ENCODE results near the gene DHCR24. TPM values are rescaled to one million over a fixed set of nuclear protein-coding genes. Genes with fewer than 3 reads are reported as not detected.

The DHCR24 gene
- total and polyA plus RNA-seq, 7 donors, result 4.4 to 194 (median 12.6) TPM

GRCh38 chr1:54850737-54851136, 36.3 kb downstream of the DHCR24 start:
- no peaks in the 10 kb centered on the region for H3K4me1 ChIP-seq
- no peak for DNase-seq
- TF ChIP-seq POLR2AphosphoS5 (IDR thresholded peaks at IDR 0.05) (peak in 1 of 4 donors; percentile 52), CTCF (IDR thresholded peaks at IDR 0.05) (no peak)
- 89 to 90% methylated on average over 9 of the region's 9 CpGs for WGBS, 2 donors
- intact Hi-C loops (cut with DNase I), result no loop called here
- H3K27ac ChIP-seq, result peak overlapping the region in 1 of 4 donors; percentile 66
- H3K9me3 ChIP-seq, result no peaks in the 10 kb centered on the region
- H3K27me3 ChIP-seq, result no peaks in the 10 kb centered on the region
- H3K4me3 ChIP-seq, result no peak overlapping the region
- H3K36me3 ChIP-seq, result peaks cover 0 to 7% (median 0%) of the 10 kb centered on the region in 4 donors

GRCh38 chr1:54850069-54850730, 36.8 kb downstream of the DHCR24 start:
- no peak for DNase-seq
- no peak for TF ChIP-seq CTCF (IDR thresholded peaks at IDR 0.05)
- no peak for TF ChIP-seq POLR2AphosphoS5 (IDR thresholded peaks at IDR 0.05)
- no peak for TF ChIP-seq POLR2A (IDR thresholded peaks at IDR 0.05)
- no peak for TF ChIP-seq EP300 (IDR thresholded peaks at IDR 0.05)
- Histone ChIP-seq H3K4me3 (no peak overlapping the region), H3K36me3 (peaks cover 0 to 7% (median 0%) of the 10 kb centered on the region in 4 donors), H3K9me3 (no peaks in the 10 kb centered on the region), H3K4me1 (no peaks in the 10 kb centered on the region), H3K27me3 (no peaks in the 10 kb centered on the region), H3K27ac (peak overlapping the region in 1 of 4 donors; percentile 42)
- intact Hi-C loops (cut with DNase I), result no loop called here
- 77 to 84% methylated on average over 5 of the region's 5 CpGs for WGBS, 2 donors

GRCh38 chr1:54849219-54850068, 37.6 kb downstream of the DHCR24 start:
- 93 to 97% methylated on average over 6 of the region's 6 CpGs for WGBS, 2 donors
- Histone ChIP-seq H3K36me3 (peaks cover 0 to 7% (median 0%) of the 10 kb centered on the region in 4 donors), H3K27me3 (no peaks in the 10 kb centered on the region), H3K9me3 (no peaks in the 10 kb centered on the region), H3K27ac (no peak overlapping the region), H3K4me1 (no peaks in the 10 kb centered on the region), H3K4me3 (no peak overlapping the region)
- no peak for DNase-seq
- intact Hi-C loops (cut with DNase I), result no loop called here
- TF ChIP-seq CTCF (IDR thresholded peaks at IDR 0.05) (no peak), EP300 (IDR thresholded peaks at IDR 0.05) (no peak)

- H3K27me3 ChIP-seq, result no peaks in the 10 kb centered on the region
- H3K4me1 ChIP-seq, result no peaks in the 10 kb centered on the region
- WGBS, 2 donors, result 90 to 92% methylated on average over 7 of the region's 7 CpGs
- no peak for TF ChIP-seq EP300 (IDR thresholded peaks at IDR 0.05)
- no peak for TF ChIP-seq CTCF (IDR thresholded peaks at IDR 0.05)
- TF ChIP-seq POLR2A (IDR thresholded peaks at IDR 0.05), result no peak
- DNase-seq, result no peak
- no peak overlapping the region for H3K27ac ChIP-seq
- no peak overlapping the region for H3K4me3 ChIP-seq
- H3K9me3 ChIP-seq, result no peaks in the 10 kb centered on the region
- peaks cover 0 to 7% (median 0%) of the 10 kb centered on the region in 4 donors for H3K36me3 ChIP-seq
- intact Hi-C loops (cut with DNase I), result no loop called here
Measured at GRCh38 chr1:54848134-54848948, 38.7 kb downstream of the DHCR24 start.
